NCI-H1048 (cell line): ENCODE data around the gene PVALB.
"Not testable (repeated sequence)": the region's sequence is repeated elsewhere in the genome, so short reads cannot be mapped to it uniquely, and the experiment has no call there.

Source experiments
- DNase-seq: peaks from one replicate; lab custom pipeline; 2025; lab: John Stamatoyannopoulos, UW

PVALB gene

DNA sequence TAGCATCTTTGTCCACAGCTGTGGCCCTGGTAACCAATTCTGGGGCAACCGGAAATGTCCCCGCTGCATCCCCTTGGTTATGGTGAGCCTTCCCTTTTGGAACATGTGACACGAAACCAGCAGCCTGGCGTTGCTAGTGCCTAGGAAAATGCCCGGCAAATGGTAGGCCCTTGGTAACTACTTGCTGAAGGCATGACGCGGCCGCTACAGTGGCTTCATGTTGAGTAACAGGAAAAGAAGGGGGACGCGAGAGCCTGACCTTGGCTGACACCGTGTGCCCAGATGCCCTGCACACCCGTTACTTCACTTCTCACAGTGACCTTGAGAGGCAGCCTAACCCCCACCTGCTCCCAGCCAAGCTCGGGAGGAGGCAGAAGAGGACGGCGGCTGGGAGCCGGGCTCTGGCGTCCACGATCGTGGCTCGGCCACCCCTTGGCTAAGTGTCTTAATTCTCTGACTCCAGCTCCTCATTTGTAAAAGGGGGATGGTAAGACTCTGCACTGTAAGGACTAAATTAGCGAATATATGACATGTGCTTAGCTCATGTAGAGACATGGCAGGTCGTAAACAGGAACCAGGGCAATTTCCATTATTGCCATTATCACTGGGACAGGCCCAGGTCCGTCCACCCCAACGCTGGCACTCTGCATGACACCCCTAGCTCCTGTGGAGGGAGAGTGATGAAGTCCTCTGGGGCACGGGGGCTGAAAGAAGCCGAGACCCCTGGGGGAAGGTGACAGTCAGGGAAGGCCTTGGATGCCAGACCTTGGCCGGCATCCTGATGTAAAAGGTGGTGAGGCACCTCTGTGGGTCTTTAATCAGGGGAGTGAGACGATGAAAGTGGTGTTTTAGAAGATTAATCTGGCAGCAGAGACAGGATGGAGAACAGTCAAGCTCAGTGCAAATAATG is 59.8 kb downstream of the PVALB start:
- DNase-seq: no peak

DNA sequence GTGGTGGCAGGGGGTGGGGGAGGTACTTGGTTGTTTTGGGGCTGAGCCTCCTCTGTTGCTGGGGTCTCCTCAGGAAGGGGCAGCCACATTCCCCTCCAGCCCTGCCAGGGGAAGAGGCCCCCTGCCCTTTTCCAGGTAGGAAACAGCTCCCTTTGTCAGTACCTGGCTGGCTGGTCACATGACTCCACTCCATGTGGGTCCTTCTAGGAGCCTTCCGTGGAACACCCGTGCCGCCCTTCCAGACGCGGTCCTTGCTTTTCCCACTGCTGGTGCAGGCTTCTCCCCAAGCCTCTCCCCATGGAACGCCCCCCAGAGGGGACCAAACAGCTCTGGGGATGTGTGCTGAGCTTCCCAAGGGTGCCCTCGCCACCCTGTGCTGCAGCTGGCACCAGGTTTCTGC is 60.8 kb downstream of the PVALB start:
- no peak for DNase-seq

DNA sequence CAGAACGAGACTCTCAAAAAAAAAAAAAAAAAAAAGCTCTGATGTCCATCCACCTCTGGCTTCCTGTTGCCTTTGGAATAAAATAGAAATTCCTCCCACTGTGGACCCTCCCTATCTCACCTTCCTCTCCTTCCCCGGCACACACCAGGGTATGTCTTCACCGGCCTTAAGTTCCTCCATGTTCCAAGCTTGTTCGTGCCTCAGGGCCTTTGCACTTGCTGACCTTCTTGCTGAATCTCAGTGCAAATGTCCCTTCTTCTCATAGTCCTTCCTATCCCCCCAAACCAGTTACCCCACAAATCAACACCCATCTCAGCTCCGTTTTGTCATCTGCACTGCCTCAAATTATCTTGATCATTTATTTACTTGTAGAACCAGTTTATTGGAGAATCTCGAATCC is 61.5 kb downstream of the PVALB start:
- DNase-seq: no peak

DNA sequence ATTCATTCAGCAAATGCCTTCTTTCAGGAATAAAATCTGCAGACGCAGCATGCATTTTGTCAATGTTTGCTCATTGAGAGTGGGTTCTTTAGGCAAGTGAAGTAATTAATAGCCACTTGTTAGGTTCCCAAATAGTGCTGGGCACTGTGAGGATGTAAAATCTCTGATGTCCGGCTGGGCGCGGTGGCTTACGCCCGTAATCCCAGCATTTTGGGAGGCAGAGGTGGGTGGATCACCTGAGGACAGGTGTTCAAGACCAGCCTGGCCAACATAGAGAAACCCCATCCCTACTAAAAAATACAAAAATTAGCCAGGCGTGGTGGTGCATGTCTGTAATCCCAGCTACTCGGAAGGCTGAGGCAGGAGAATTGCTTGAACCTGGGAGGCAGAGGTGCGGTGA is 62.0 kb downstream of the PVALB start:
- not testable (repeated sequence) for DNase-seq

DNA sequence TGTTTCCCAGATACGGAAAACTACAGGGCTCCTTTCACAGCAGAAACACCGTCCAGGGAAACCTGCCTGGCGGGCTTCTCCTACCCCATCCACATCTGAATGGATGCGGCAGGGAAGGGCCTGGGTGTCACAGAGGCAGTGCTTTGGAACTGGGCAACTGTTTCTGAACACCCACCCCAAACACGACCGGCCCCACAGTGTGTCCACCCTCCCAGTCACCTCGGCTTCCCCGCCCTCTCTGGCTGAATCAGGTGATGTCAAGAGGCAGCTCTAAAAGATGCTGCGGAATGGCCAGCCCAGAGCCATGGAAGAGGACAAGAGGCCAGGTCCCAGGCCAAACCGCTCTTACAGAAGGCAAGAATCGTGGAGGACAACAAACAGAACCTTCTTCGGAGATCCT is 62.9 kb downstream of the PVALB start:
- DNase-seq: no peak

DNA sequence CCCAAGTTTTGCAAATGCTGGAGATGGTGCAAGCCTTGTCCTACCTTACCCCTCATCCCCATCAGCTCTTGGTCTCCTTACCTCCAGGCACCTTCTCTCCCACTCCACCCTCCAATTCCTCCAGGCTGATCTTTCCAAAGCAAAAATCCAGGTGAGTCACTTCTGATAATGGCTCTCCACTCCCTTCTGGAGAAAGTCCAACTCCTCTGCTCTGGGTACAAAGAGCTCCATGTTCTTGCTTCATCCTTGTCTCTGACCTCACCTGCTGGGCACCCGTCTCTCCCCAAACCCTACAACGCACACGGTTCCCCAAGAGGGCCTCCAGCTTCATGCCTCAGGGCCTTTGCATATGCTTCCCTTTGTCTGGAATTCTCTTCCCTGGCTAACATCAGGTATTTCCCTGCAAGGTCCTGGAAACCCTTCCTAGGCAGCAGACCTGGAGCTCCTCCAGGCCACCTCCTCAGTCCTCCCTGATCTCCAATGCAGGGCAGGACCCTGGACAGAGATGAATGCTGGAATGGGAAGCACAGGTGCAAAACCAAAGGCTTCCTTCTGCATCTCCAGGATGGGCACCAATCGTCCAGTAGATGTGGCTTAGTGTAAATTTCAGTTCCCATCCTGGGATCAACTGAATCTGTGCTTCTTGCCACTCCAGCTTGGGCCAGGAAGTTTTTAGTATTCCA is 63.6 kb downstream of the PVALB start:
- no peak for DNase-seq
